Heart right ventricle (tissue), 16 donors: ENCODE measurements around the gene CDK4. TPM values are rescaled to one million over a fixed set of nuclear protein-coding genes. Genes with fewer than 3 reads are reported as not detected.

Experiments
- ATAC-seq, 8 donors: fragments of 200-7000 bp; cut with Tn5 transposase; one replicate each; pipeline ENCODE4 v1.9.1; 2020; ENCODE audit warnings: mild to moderate bottlenecking in 8 of 8, moderate library complexity in 8 of 8, moderate number of reproducible peaks in 1 of 8
- DNase-seq, 2 donors: peaks; one replicate each; pipeline ENCODE4 v3.0.0-alpha.2; 2020
- H3K27ac ChIP-seq, 10 donors: fragments of 200-600 bp; sonication (generic) in 2 of 10; one replicate each; pipeline versions ENCODE4 v1.5.0 to v1.8.0; 2020 to 2022; ENCODE audit warnings: mild to moderate bottlenecking in 3 of 10
- H3K27me3 ChIP-seq, 7 donors: fragments of 200-600 bp; one replicate each; pipeline ENCODE4 v1.8.0; 2021 to 2022; ENCODE audit warnings: mild to moderate bottlenecking in 2 of 7
- H3K36me3 ChIP-seq, 9 donors: fragments of 200-600 bp; sonication (generic) in 1 of 9; one replicate each; pipeline versions ENCODE4 v1.5.0 to v1.8.0; 2020 to 2022; ENCODE audit warnings: mild to moderate bottlenecking in 2 of 9
- H3K4me1 ChIP-seq, 9 donors: fragments of 200-600 bp; sonication (generic) in 1 of 9; one replicate each; pipeline versions ENCODE4 v1.5.0 to v1.8.0; 2020 to 2022; ENCODE audit warnings: mild to moderate bottlenecking in 4 of 9
- H3K4me3 ChIP-seq, 10 donors: fragments of 200-600 bp; sonication (generic) in 2 of 10; one replicate each; pipeline versions ENCODE4 v1.5.0 to v1.8.0; 2020 to 2022; ENCODE audit warnings: mild to moderate bottlenecking in 7 of 10, moderate library complexity in 2 of 10
- H3K9me3 ChIP-seq, 11 donors: fragments of 200-600 bp in 10 of 11; sonication (generic) in 2 of 11; one replicate each; pipeline versions ENCODE4 v1.5.0 to v1.8.0; 2013 to 2022; ENCODE audit warnings: mild to moderate bottlenecking in 2 of 11, control low read depth in 1 of 11, moderate library complexity in 1 of 11
- CTCF ChIP-seq, 9 donors: fragments of 200-600 bp; sonication (generic) in 2 of 9; IDR thresholded peaks; one replicate each; pipeline versions ENCODE4 v1.5.0 to v1.8.0; 2021 to 2022; ENCODE audit warnings: antibody characterized with exemption in 9 of 9, mild to moderate bottlenecking in 5 of 9, moderate library complexity in 1 of 9
- WGBS, 2 donors: extraction: QIAGEN DNeasy Blood & Tissue Kit; methylation state at CpG; one replicate each; pipeline ENCODE4 v1.1.7; 2013; ENCODE audit warnings: inconsistent platforms in 1 of 2; 5-methylcytosine and 5-hydroxymethylcytosine counted together
- intact Hi-C, 10 donors: fragments of 100-400 bp; cut with DNase I; formaldehyde crosslinking; loops; one replicate each; pipeline versions ENCODE4 v1.11.1 to v1.14.2; 2022
- polyA plus RNA-seq, 2 donors: library from polyadenylated mRNA; stranded (reverse); fragments of 200-250 nt; gene quantifications; one replicate each; pipeline ENCODE4 v1.2.3, GENCODE V29; 2013
- total RNA-seq, 10 donors: library from RNA; stranded (reverse); fragmentation: NEBNext Ultra II Directional in 3 of 10; extraction: Animal tissue kit (Norgen Biotek cat#: 25700) in 3 of 10; gene quantifications; one replicate each; pipeline versions ENCODE4 v1.2.1 to v1.2.4, GENCODE V29; 2021 to 2023
- donor health status: Arrhythmogenic right ventricular cardiomyopathy.
- donor health status: ischemic (EF 13 %, LVEDD 7.1; RV severe dilation, severe dysfunction).
- donor health status: healthy with polysubstance abuse.
- donor health status: DM: no; HTN: yes; CAD: no.
- donor health status: DM: no; HTN: no; CAD: no.
- donor health status: ischemic (EF 25% LVEDD 6.9; RV normal size, moderate dysfunction).
- donor health status: ischemic (EF 25% LVEDD 5.7; RV mildly dilated, moderate dysfunction).
- donor health status: healthy.
- donor health status: DM: yes; HTN: yes; CAD: no.
- donor health status: Ischemic cardiomyopathy.
- donor health status: ischemic (EF 35%, LVEDD 5.7; RV mildly dilated, moderate dysfunction).
- donor health status: nonischemic (EF 11% LVEDD 7.7; RV severe dilation, severe dysfunction).
- donor health status: DM: yes; HTN: yes; CAD: no.
- donor health status: PGD.
- donor health status: ischemic (EF 29% LVEDD 5.4; RV normal size, mild dysfunction).
- donor health status: nonischemic (EF 23%, LVEDD 6.1; RV moderate dilation, normal function).

CDK4 gene
- total and polyA plus RNA-seq, 12 donors, result 21.7 to 74.0 (median 52.0) TPM

DNA sequence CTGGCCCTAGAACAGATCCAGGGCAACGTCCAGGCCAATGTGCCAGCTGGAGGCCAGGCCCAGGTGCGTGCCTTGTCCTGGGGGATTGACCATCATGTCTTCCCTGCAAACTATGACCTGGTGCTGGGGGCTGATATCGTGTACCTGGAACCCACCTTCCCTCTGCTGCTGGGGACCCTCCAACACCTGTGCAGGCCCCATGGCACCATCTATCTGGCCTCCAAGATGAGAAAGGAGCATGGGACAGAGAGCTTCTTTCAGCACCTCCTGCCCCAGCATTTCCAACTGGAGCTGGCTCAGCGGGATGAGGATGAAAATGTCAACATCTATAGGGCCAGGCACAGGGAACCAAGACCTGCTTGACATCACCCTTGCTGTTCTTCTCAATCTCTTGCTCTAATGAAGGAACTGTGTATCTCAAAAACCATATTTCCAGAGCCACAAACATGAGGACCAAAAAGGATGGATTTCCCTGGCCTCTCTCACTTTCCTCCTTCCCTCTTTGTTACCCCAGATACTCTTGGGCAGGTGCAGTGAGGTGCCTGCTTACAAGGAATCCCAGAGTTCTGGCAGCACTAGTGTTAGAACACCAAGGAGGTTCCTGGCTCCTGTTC lies 28.3 kb upstream of the CDK4 start:
- WGBS, 2 donors, result 89 to 93% methylated on average over 4 of the region's 4 CpGs
- intact Hi-C loops, result loop anchor here in 3 of 10 donors (5.0 kb wide), 1 partner anchor 127 kb away; no protein-coding TSS in a partner anchor
- no peak for TF ChIP-seq CTCF (IDR thresholded peaks at IDR 0.05)

DNA sequence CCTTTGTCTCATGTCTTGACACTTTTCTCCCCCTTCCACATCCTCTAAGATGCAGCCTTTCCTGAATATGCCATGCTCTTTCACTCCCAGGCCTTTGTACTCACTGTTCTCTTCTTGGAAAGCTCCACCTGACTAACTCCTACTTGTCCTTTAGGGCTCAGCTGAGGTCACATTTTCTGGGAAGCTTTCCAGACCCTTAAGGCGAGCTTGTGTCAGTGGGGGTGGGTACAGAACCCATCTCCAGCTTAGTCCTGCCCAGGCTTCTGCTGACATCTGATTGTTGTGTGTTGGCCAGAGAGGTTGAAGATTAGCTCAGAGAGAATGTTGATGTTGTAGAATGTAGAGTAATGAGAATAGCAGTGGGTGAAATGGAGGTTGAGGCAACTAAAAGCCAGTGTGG lies 27.6 kb upstream of the CDK4 start:
- no peaks in the 10 kb centered on the region for H3K9me3 ChIP-seq
- WGBS, 2 donors, result 43 to 61% methylated on average over 1 of the region's 1 CpG
- no peak overlapping the region for H3K4me3 ChIP-seq
- intact Hi-C loops, result loop anchor here in 3 of 10 donors (5.0 kb wide), 1 partner anchor 128 kb away; no protein-coding TSS in a partner anchor
- H3K27me3 ChIP-seq, result no peaks in the 10 kb centered on the region
- H3K27ac ChIP-seq, result no peak overlapping the region
- ATAC-seq (no peak), DNase-seq (no peak)
- TF ChIP-seq CTCF (IDR thresholded peaks at IDR 0.05), result no peak
- peaks cover 0 to 41% (median 17%) of the 10 kb centered on the region in 9 donors for H3K4me1 ChIP-seq
- H3K36me3 ChIP-seq, result peaks cover 0 to 37% (median 0%) of the 10 kb centered on the region in 9 donors

More for the DNA sequence above, 28.3 kb upstream of the CDK4 start:
- DNase-seq, result no peak
- H3K36me3 ChIP-seq, result peaks cover 0 to 36% (median 5%) of the 10 kb centered on the region in 9 donors
- H3K4me3 ChIP-seq, result no peak overlapping the region
- no peaks in the 10 kb centered on the region for H3K9me3 ChIP-seq
- no peak for ATAC-seq
- peaks cover 0 to 41% (median 17%) of the 10 kb centered on the region in 9 donors for H3K4me1 ChIP-seq
- H3K27ac ChIP-seq, result peak overlapping the region in 1 of 10 donors; percentile 90
- H3K27me3 ChIP-seq, result no peaks in the 10 kb centered on the region

DNA sequence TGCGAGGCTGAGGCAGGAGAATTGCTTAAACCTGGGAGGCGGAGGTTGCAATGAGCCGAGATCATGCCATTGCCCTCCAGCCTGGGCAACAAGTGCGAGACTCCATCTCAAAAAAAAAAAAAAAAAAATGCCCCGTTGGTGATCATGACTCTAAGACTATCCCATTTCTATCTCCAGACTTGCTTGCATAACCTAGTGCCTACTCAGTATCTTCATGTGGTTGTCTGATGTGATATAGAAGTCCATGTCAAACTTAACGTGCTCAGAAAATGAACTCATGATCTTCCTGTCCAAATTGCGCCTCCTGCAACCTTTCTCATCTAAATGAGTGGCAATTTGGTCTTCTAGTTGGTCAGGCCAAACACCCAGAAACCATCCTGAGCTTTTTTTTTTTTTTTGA lies 25.8 kb upstream of the CDK4 start:
- ATAC-seq, result no peak
- TF ChIP-seq CTCF (IDR thresholded peaks at IDR 0.05), result no peak
- 90 to 94% methylated on average over 7 of the region's 7 CpGs for WGBS, 2 donors
- Histone ChIP-seq H3K4me3 (no peak overlapping the region), H3K9me3 (no peaks in the 10 kb centered on the region), H3K27ac (no peak overlapping the region), H3K4me1 (peaks cover 2 to 41% (median 11%) of the 10 kb centered on the region in 9 donors), H3K36me3 (peaks cover 0 to 29% (median 0%) of the 10 kb centered on the region in 9 donors), H3K27me3 (no peaks in the 10 kb centered on the region)
- DNase-seq, result no peak
- intact Hi-C loops, result no loop called here

DNA sequence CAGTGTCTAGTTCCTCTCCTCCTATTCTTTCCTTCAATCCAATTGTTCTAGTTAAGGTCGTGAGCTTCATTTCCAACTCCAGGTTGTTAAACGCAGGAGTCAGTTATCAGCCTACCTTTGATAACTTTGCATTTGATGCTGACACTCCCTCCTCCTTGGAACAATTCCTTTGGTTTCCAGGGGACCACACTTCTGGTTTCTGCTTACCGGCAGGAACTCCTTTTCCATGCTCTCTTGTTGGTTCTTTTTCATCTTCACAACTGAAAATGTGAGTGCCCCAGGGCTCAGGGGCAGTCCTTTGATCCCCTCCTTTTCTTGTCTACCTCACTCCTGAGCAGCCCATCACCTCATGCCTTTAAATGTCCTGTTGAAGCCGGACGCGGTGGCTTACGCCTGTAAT lies 25.3 kb upstream of the CDK4 start:
- 93% methylated on average over 7 of the region's 7 CpGs for WGBS, 2 donors
- H3K36me3 ChIP-seq, result peaks cover 0 to 29% (median 0%) of the 10 kb centered on the region in 9 donors
- no peak for TF ChIP-seq CTCF (IDR thresholded peaks at IDR 0.05)
- H3K27me3 ChIP-seq, result no peaks in the 10 kb centered on the region
- no peak overlapping the region for H3K27ac ChIP-seq
- ATAC-seq (no peak), DNase-seq (no peak)
- H3K4me3 ChIP-seq, result no peak overlapping the region
- intact Hi-C loops, result no loop called here
- no peaks in the 10 kb centered on the region for H3K9me3 ChIP-seq
- H3K4me1 ChIP-seq, result peaks cover 2 to 42% (median 11%) of the 10 kb centered on the region in 9 donors
